ENCODE data around the gene KRT39. TPM values are rescaled to one million over a fixed set of nuclear protein-coding genes. Genes with fewer than 3 reads are reported as not detected.

The KRT39 gene
- total RNA-seq, 1 donor from 2014 or later, result not detected

DNA sequence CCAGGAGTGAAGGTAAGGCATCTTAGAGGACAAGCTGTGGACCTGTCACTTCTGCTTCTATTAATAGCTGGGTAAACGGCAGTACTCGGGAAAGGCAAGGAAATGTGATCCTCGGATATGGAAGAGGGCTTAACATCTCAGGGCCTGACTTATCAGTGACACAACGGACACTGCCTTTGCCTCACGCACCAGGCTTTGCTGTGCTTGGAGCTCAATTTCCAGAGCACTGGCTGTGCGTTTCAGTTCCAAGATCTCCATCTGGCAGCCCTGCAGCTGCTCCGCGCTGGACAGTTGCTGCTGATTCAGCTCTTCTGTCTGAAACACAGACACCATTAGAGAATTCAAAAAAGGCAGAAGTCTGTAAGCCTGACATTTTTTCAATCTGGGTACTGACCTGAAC lies 13.8 kb upstream of the KRT39 start:
- intact Hi-C loops (cut with micrococcal nuclease), result no loop called here

- intact Hi-C loops (cut with micrococcal nuclease), result no loop called here
These were observed 13.4 kb upstream of the KRT39 start for GRCh38 chr17:40980117-40980516.

GRCh38 chr17:40978575-40979151 lies 11.9 kb upstream of the KRT39 start:
- intact Hi-C loops (cut with micrococcal nuclease), result no loop called here

GRCh38 chr17:40975516-40975915 lies 8.8 kb upstream of the KRT39 start:
- intact Hi-C loops (cut with micrococcal nuclease), result no loop called here

- intact Hi-C loops (cut with micrococcal nuclease), result no loop called here
These were observed 7.6 kb upstream of the KRT39 start for GRCh38 chr17:40974366-40974765.

GRCh38 chr17:40967582-40967981 lies 834 bp upstream of the KRT39 start:
- intact Hi-C loops (cut with micrococcal nuclease), result no loop called here

- intact Hi-C loops (cut with micrococcal nuclease), result no loop called here
These were observed 2.9 kb downstream of the KRT39 start for GRCh38 chr17:40963838-40964237.

- intact Hi-C loops (cut with micrococcal nuclease), result no loop called here
These were observed 4.6 kb downstream of the KRT39 start for GRCh38 chr17:40962059-40962561.

DNA sequence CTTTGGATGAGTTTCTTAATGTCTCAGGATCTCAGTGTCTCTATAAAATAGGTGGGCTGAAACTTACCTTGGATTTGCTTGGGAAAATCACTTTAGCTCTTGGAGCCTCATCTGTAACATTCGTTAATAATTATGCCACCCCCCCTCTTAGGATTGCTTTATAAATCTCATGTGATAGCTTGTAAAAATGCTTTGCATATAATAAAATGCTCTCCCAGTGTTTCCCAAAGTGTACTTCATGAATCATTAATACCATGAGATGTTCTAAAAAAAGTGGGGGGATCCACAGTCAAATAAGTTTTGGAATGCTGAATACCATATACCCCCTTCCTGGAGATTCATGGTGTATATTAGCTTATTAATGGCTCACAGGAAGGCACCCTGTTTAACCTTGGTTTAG lies 5.2 kb downstream of the KRT39 start:
- intact Hi-C loops (cut with micrococcal nuclease), result no loop called here

DNA sequence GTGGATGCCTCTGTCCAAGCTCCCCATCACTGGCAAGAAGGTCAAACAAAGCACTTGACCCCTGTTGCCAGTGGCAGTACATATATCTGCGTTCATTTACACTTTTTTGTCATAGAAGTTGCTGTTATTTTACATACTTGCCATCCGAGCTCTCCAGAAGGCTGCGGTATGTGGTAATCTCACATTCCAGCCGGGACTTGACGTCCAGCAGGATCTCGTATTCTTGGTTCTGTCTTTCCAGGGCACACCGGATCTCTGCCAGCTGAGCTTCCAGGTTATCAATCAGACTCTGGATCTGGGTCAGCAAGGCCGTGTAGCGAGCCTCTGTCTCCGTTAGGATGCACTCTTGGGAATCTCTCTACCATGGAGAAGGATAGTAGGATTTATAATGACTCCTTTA lies 6.6 kb downstream of the KRT39 start:
- intact Hi-C loops (cut with micrococcal nuclease), result no loop called here

GRCh38 chr17:40958086-40958953 lies 8.4 kb downstream of the KRT39 start:
- intact Hi-C loops (cut with micrococcal nuclease), result no loop called here

- intact Hi-C loops (cut with micrococcal nuclease), result no loop called here
These were observed 10.1 kb downstream of the KRT39 start for GRCh38 chr17:40956401-40957254.

DNA sequence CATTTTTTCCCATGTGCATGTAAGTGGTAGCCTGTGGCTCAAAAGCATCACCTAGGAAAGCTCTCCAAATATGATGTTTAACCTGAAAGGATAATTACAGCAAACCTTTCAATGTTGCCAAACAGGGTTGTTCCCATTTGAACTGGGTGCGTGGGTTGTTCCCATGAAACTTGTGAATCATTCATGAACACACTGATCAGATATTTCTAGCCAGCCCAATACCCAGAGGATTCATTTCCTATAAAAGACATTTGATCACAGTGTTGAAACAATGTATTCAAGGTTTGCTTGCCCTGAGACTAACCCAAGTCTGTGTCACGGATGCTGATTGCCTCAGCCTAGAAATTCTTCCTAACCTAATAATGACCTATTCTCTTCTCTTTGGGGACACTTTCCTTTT lies 12.9 kb downstream of the KRT39 start:
- intact Hi-C loops (cut with micrococcal nuclease), result no loop called here

GRCh38 chr17:40952661-40953060 lies 14.1 kb downstream of the KRT39 start:
- intact Hi-C loops (cut with micrococcal nuclease), result no loop called here

DNA sequence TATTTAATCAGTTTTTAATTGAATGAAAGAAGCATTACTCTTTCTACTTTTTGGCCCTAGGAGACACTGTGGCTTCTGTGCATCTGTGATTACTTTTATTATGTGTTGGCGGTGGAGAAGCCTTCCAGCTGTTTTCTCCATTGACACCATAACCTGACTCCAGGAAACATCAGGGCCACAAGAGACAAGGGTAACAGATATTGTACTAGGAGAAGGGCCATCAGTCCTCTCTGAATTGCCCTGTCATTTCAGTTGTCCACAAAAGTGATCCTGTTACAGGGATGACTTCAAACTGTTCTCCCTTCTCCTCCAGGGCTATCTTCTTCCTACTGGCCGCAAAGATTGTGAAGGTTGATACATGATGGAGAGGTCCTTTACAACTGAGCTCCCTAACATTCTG lies 14.6 kb downstream of the KRT39 start:
- intact Hi-C loops (cut with micrococcal nuclease), result no loop called here

GRCh38 chr17:40951011-40951622 lies 15.6 kb downstream of the KRT39 start:
- intact Hi-C loops (cut with micrococcal nuclease), result no loop called here

GRCh38 chr17:40950176-40950575 lies 16.6 kb downstream of the KRT39 start:
- intact Hi-C loops (cut with micrococcal nuclease), result no loop called here

- intact Hi-C loops (cut with micrococcal nuclease), result no loop called here
These were observed 17.3 kb downstream of the KRT39 start for GRCh38 chr17:40949418-40949817.

DNA sequence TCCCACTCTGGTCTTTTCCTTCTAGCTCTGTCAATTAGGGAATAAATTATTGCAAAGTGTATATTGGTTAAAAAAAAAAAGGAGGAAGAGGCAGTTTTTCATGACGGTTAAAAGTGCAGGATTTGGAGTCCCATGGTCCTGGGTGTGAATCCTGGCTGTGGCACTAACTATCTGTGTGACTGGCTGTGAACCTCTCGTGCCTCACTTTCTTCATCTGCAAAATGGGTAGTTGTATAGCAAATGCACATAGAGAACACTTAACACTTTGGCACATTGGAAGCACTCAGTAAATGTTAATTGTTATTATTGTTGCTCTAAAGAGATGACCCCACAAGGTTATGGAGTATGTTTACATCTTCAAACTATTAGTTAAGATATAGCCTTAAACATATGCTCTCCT lies 18.8 kb downstream of the KRT39 start:
- intact Hi-C loops (cut with micrococcal nuclease), result no loop called here

- intact Hi-C loops (cut with micrococcal nuclease), result no loop called here
These were observed 21.3 kb downstream of the KRT39 start for GRCh38 chr17:40945414-40945813.

- intact Hi-C loops (cut with micrococcal nuclease), result no loop called here
These were observed 22.2 kb downstream of the KRT39 start for GRCh38 chr17:40944531-40944930.

Data from T-helper 2 cell treated with Interferon-gamma antibody and Interleukin-4, amounts not matched to agents 100 ng/mL and 5 ng/mL, for 36 hours (primary cell).